ENCODE data around the gene CRTC3.

GRCh38 chr15:90580541-90580940, 50.8 kb downstream of the CRTC3 start:
- TF ChIP-seq CTCF (IDR thresholded peaks at IDR 0.05), result no peak
- TF ChIP-seq POLR2A (IDR thresholded peaks at IDR 0.05), result no peak
